Ectodermal cell (in vitro differentiated cells): ENCODE measurements around the gene RICTOR.

ENCODE experiments used
- H3K27ac ChIP-seq: 2 replicates; pipeline ENCODE4 v1.7.0; 2013; ENCODE audit warnings: mild to moderate bottlenecking, low read depth, low read length; ENCODE audit not compliant: insufficient read depth, poor library complexity, severe bottlenecking
- H3K27me3 ChIP-seq: 2 replicates; pipeline ENCODE4 v1.7.0; 2013; ENCODE audit warnings: mild to moderate bottlenecking, low read length; ENCODE audit not compliant: insufficient read depth, control insufficient read depth, poor library complexity, severe bottlenecking
- H3K36me3 ChIP-seq: one replicate; pipeline ENCODE4 v1.7.0; 2013; ENCODE audit warnings: low read length; ENCODE audit not compliant: control insufficient read depth, insufficient read depth
- H3K4me1 ChIP-seq: one replicate; pipeline ENCODE4 v1.7.0; 2013; ENCODE audit warnings: low read length; ENCODE audit not compliant: control insufficient read depth, insufficient read depth
- H3K4me3 ChIP-seq: 2 replicates; pipeline ENCODE4 v1.7.0; 2013; ENCODE audit warnings: low read depth, low read length, control low read depth; ENCODE audit not compliant: insufficient read depth
- H3K9me3 ChIP-seq: 2 replicates; pipeline ENCODE4 v1.7.0; 2013; ENCODE audit warnings: mild to moderate bottlenecking, low read length, moderate library complexity; ENCODE audit not compliant: control insufficient read depth
- WGBS, 2 experiments: methylation state at CpG; one replicate each; pipeline ENCODE4 v1.1.7; 2013; ENCODE audit warnings: missing lambda C conversion rate in 2 of 2; 5-methylcytosine and 5-hydroxymethylcytosine counted together

Gene RICTOR

GRCh38 chr5:39100301-39100850, 26.2 kb upstream of the RICTOR start:
- Histone ChIP-seq H3K9me3 (no peaks in the 10 kb centered on the region), H3K27ac (no peak overlapping the region), H3K27me3 (no peaks in the 10 kb centered on the region), H3K4me3 (no peak overlapping the region), H3K4me1 (no peaks in the 10 kb centered on the region), H3K36me3 (no peaks in the 10 kb centered on the region)
- WGBS, 2 experiments: 89 to 94% methylated on average over 5 to 6 of the region's 6 CpGs

- no peak overlapping the region for H3K27ac ChIP-seq
- no peak overlapping the region for H3K4me3 ChIP-seq
- H3K27me3 ChIP-seq: no peaks in the 10 kb centered on the region
- H3K4me1 ChIP-seq: no peaks in the 10 kb centered on the region
- H3K9me3 ChIP-seq: no peaks in the 10 kb centered on the region
- H3K36me3 ChIP-seq: no peaks in the 10 kb centered on the region
These were observed 25.6 kb upstream of the RICTOR start for GRCh38 chr5:39099831-39100230.

GRCh38 chr5:39093352-39093751, 19.2 kb upstream of the RICTOR start:
- Histone ChIP-seq H3K27me3 (no peaks in the 10 kb centered on the region), H3K4me1 (no peaks in the 10 kb centered on the region), H3K27ac (no peak overlapping the region), H3K9me3 (no peaks in the 10 kb centered on the region), H3K36me3 (no peaks in the 10 kb centered on the region), H3K4me3 (no peak overlapping the region)
- WGBS, 2 experiments: no CpG with 5 or more reads among the region's 1 CpG

GRCh38 chr5:39092581-39093351, 18.6 kb upstream of the RICTOR start:
- Histone ChIP-seq H3K27ac (no peak overlapping the region), H3K27me3 (no peaks in the 10 kb centered on the region), H3K36me3 (no peaks in the 10 kb centered on the region), H3K4me3 (no peak overlapping the region), H3K4me1 (no peaks in the 10 kb centered on the region), H3K9me3 (no peaks in the 10 kb centered on the region)
- WGBS, 2 experiments: 91 to 96% methylated on average over 4 of the region's 4 CpGs

GRCh38 chr5:39091940-39092580, 17.9 kb upstream of the RICTOR start:
- Histone ChIP-seq H3K27ac (no peak overlapping the region), H3K4me1 (no peaks in the 10 kb centered on the region), H3K27me3 (no peaks in the 10 kb centered on the region), H3K9me3 (no peaks in the 10 kb centered on the region), H3K4me3 (no peak overlapping the region), H3K36me3 (no peaks in the 10 kb centered on the region)
- WGBS, 2 experiments: 89 to 94% methylated on average over 6 to 7 of the region's 7 CpGs

GRCh38 chr5:39083968-39084367, 9.8 kb upstream of the RICTOR start:
- Histone ChIP-seq H3K27me3 (no peaks in the 10 kb centered on the region), H3K36me3 (no peaks in the 10 kb centered on the region), H3K27ac (no peak overlapping the region), H3K9me3 (no peaks in the 10 kb centered on the region), H3K4me3 (no peak overlapping the region), H3K4me1 (no peaks in the 10 kb centered on the region)
- WGBS, 2 experiments: no CpG with 5 or more reads among the region's 1 CpG

- Histone ChIP-seq H3K4me3 (no peak overlapping the region), H3K4me1 (no peaks in the 10 kb centered on the region), H3K27ac (no peak overlapping the region), H3K36me3 (no peaks in the 10 kb centered on the region), H3K27me3 (no peaks in the 10 kb centered on the region), H3K9me3 (no peaks in the 10 kb centered on the region)
- 81 to 90% methylated on average over 3 of the region's 3 CpGs for WGBS, 2 experiments
These were observed 8.8 kb upstream of the RICTOR start for GRCh38 chr5:39082995-39083394.

GRCh38 chr5:39080597-39081204, 6.5 kb upstream of the RICTOR start:
- H3K4me1 ChIP-seq: no peaks in the 10 kb centered on the region
- H3K4me3 ChIP-seq: no peak overlapping the region
- no peaks in the 10 kb centered on the region for H3K27me3 ChIP-seq
- WGBS, 2 experiments: 17 to 21% methylated on average over 2 to 3 of the region's 3 CpGs
- no peaks in the 10 kb centered on the region for H3K36me3 ChIP-seq
- no peaks in the 10 kb centered on the region for H3K9me3 ChIP-seq
- H3K27ac ChIP-seq: no peak overlapping the region

GRCh38 chr5:39080168-39080567, 6.0 kb upstream of the RICTOR start:
- WGBS, 2 experiments: no CpG with 5 or more reads among the region's 2 CpGs
- no peaks in the 10 kb centered on the region for H3K36me3 ChIP-seq
- H3K4me1 ChIP-seq: no peaks in the 10 kb centered on the region
- H3K4me3 ChIP-seq: no peak overlapping the region
- no peaks in the 10 kb centered on the region for H3K9me3 ChIP-seq
- H3K27me3 ChIP-seq: no peaks in the 10 kb centered on the region
- no peak overlapping the region for H3K27ac ChIP-seq

- Histone ChIP-seq H3K27me3 (no peaks in the 10 kb centered on the region), H3K9me3 (no peaks in the 10 kb centered on the region)
These were observed 4.9 kb upstream of the RICTOR start for GRCh38 chr5:39079147-39079546.

More at GRCh38 chr5:39079147-39079546, 4.9 kb upstream of the RICTOR start:
- no peaks in the 10 kb centered on the region for H3K4me1 ChIP-seq
- H3K36me3 ChIP-seq: no peaks in the 10 kb centered on the region
- H3K27ac ChIP-seq: no peak overlapping the region
- 95 to 97% methylated on average over 2 of the region's 2 CpGs for whole genome bisulfite sequencing, 2 experiments
- H3K4me3 ChIP-seq: no peak overlapping the region
